Aorta (tissue), 5 donors: ENCODE measurements around the gene ROBO2. TPM values are rescaled to one million over a fixed set of nuclear protein-coding genes. Genes with fewer than 3 reads are reported as not detected.

ENCODE experiments used
- ATAC-seq: fragments of 200-7000 bp; cut with Tn5 transposase; one replicate; pipeline ENCODE4 v1.9.1; 2022; ENCODE audit warnings: moderate library complexity; ENCODE audit not compliant: low FRiP score
- DNase-seq, 2 donors: peaks; one replicate each; pipeline ENCODE4 v3.0.0-alpha.2; 2020
- H3K27ac ChIP-seq, 2 donors: one replicate each; pipeline ENCODE4 v1.5.1; 2013; ENCODE audit warnings: low read length in 2 of 2, mild to moderate bottlenecking in 2 of 2, moderate library complexity in 2 of 2, control low read depth in 1 of 2, inconsistent platforms in 1 of 2, low read depth in 1 of 2
- H3K27me3 ChIP-seq, 2 donors: one replicate each; pipeline ENCODE4 v1.6.1; 2013; ENCODE audit warnings: control low read depth in 1 of 2, low read length in 1 of 2, mild to moderate bottlenecking in 1 of 2, moderate library complexity in 1 of 2; ENCODE audit not compliant: insufficient read depth in 2 of 2, control insufficient read depth in 1 of 2
- H3K36me3 ChIP-seq, 2 donors: one replicate each; pipeline ENCODE4 v1.6.1; 2013; ENCODE audit warnings: control low read depth in 1 of 2, low read length in 1 of 2, mild to moderate bottlenecking in 1 of 2; ENCODE audit not compliant: insufficient read depth in 2 of 2, control insufficient read depth in 1 of 2
- H3K4me1 ChIP-seq, 2 donors: one replicate each; pipeline ENCODE4 v1.6.1; 2013; ENCODE audit warnings: low read length in 2 of 2, control low read depth in 1 of 2, mild to moderate bottlenecking in 1 of 2, moderate library complexity in 1 of 2; ENCODE audit not compliant: insufficient read depth in 2 of 2, control insufficient read depth in 1 of 2
- H3K4me3 ChIP-seq, 2 donors: one replicate each; pipeline ENCODE4 v1.5.1; 2013; ENCODE audit warnings: low read length in 2 of 2, control low read depth in 1 of 2, mild to moderate bottlenecking in 1 of 2
- H3K9me3 ChIP-seq: one replicate; pipeline ENCODE4 v1.6.1; 2013; ENCODE audit warnings: mild to moderate bottlenecking, low read length; ENCODE audit not compliant: control insufficient read depth
- WGBS, 2 donors: extraction: QIAGEN DNeasy Blood & Tissue Kit; methylation state at CpG; one replicate each; pipeline ENCODE4 v1.1.7; 2013; 5-methylcytosine and 5-hydroxymethylcytosine counted together
- intact Hi-C, 2 donors: fragments of 100-400 bp; cut with DNase I; formaldehyde crosslinking; loops; one replicate each; pipeline versions ENCODE4 v1.14.2 to v1.15.0; 2022
- polyA plus RNA-seq, 2 donors: library from polyadenylated mRNA; stranded (reverse); fragments of 200-250 nt; gene quantifications; one replicate each; pipeline ENCODE4 v1.2.3, GENCODE V29; 2013
- total RNA-seq, 2 donors: library from RNA; stranded (reverse); fragmentation: NEBNext Ultra II Directional; extraction: Animal tissue kit (Norgen Biotek cat#: 25700); gene quantifications; one replicate each; pipeline ENCODE4 v1.2.1, GENCODE V29; 2021
- donor health status: healthy with polysubstance abuse.
- donor health status: Bipolar disorder and iron deficiency.
- donor health status: DM: no; HTN: no; CAD: no.
- donor health status: DM: no; HTN: no; CAD: no.
- donor health status: DM: yes; HTN: yes; CAD: no.

Gene ROBO2
- total and polyA plus RNA-seq, 4 donors, result 0.05 to 1.3 (median 0.58) TPM

- WGBS, 2 donors, result 33 to 51% methylated on average over 2 of the region's 2 CpGs
- H3K4me3 ChIP-seq, result no peak overlapping the region
- H3K36me3 ChIP-seq, result no peaks in the 10 kb centered on the region
- ATAC-seq, result no peak
- intact Hi-C loops, result no loop called here
- H3K4me1 ChIP-seq, result no peaks in the 10 kb centered on the region
- DNase-seq, result no peak
- H3K27me3 ChIP-seq, result no peaks in the 10 kb centered on the region
- H3K27ac ChIP-seq, result no peak overlapping the region
- H3K9me3 ChIP-seq, result peaks cover 4% of the 10 kb centered on the region
Measured at GRCh38 chr3:77682162-77682561, 642.3 kb downstream of the ROBO2 start.

GRCh38 chr3:77684115-77684514 lies 644.2 kb downstream of the ROBO2 start:
- DNase-seq (no peak), ATAC-seq (no peak)
- no peak overlapping the region for H3K4me3 ChIP-seq
- intact Hi-C loops, result no loop called here
- peaks cover 4% of the 10 kb centered on the region for H3K9me3 ChIP-seq
- H3K36me3 ChIP-seq, result no peaks in the 10 kb centered on the region
- no peak overlapping the region for H3K27ac ChIP-seq
- no peaks in the 10 kb centered on the region for H3K27me3 ChIP-seq
- H3K4me1 ChIP-seq, result no peaks in the 10 kb centered on the region

- no peaks in the 10 kb centered on the region for H3K4me1 ChIP-seq
- ATAC-seq (no peak), DNase-seq (no peak)
- H3K9me3 ChIP-seq, result peaks cover 4% of the 10 kb centered on the region
- 76 to 84% methylated on average over 3 of the region's 3 CpGs for WGBS, 2 donors
- H3K27me3 ChIP-seq, result no peaks in the 10 kb centered on the region
- intact Hi-C loops, result no loop called here
- H3K4me3 ChIP-seq, result no peak overlapping the region
- no peak overlapping the region for H3K27ac ChIP-seq
- H3K36me3 ChIP-seq, result no peaks in the 10 kb centered on the region
Measured at GRCh38 chr3:77685713-77686112, 645.8 kb downstream of the ROBO2 start.

- H3K4me3 ChIP-seq, result no peak overlapping the region
- DNase-seq (no peak), ATAC-seq (no peak)
- no peak overlapping the region for H3K27ac ChIP-seq
- WGBS, 2 donors, result 18 to 20% methylated on average over 2 of the region's 2 CpGs
- H3K36me3 ChIP-seq, result no peaks in the 10 kb centered on the region
- intact Hi-C loops, result no loop called here
- no peaks in the 10 kb centered on the region for H3K4me1 ChIP-seq
- H3K27me3 ChIP-seq, result no peaks in the 10 kb centered on the region
- H3K9me3 ChIP-seq, result peaks cover 2% of the 10 kb centered on the region
Measured at GRCh38 chr3:77686560-77686959, 646.7 kb downstream of the ROBO2 start.

- H3K36me3 ChIP-seq, result no peaks in the 10 kb centered on the region
- no peak for DNase-seq
- no peak for ATAC-seq
- H3K4me1 ChIP-seq, result no peaks in the 10 kb centered on the region
- no peak overlapping the region for H3K4me3 ChIP-seq
- no peak overlapping the region for H3K27ac ChIP-seq
- WGBS, 2 donors, result 50 to 51% methylated on average over 3 of the region's 3 CpGs
- H3K9me3 ChIP-seq, result no peaks in the 10 kb centered on the region
- intact Hi-C loops, result no loop called here
- H3K27me3 ChIP-seq, result no peaks in the 10 kb centered on the region
Measured at GRCh38 chr3:77687545-77687944, 647.6 kb downstream of the ROBO2 start.

- Histone ChIP-seq H3K4me3 (no peak overlapping the region), H3K4me1 (no peaks in the 10 kb centered on the region), H3K27ac (no peak overlapping the region), H3K36me3 (no peaks in the 10 kb centered on the region), H3K9me3 (no peaks in the 10 kb centered on the region), H3K27me3 (no peaks in the 10 kb centered on the region)
- 79 to 83% methylated on average over 7 of the region's 7 CpGs for WGBS, 2 donors
- intact Hi-C loops, result no loop called here
- DNase-seq, result no peak
- no peak for ATAC-seq
Measured at GRCh38 chr3:77690284-77690845, 650.5 kb downstream of the ROBO2 start.

- ATAC-seq (no peak), DNase-seq (no peak)
- intact Hi-C loops, result no loop called here
- Histone ChIP-seq H3K4me3 (no peak overlapping the region), H3K4me1 (no peaks in the 10 kb centered on the region), H3K36me3 (no peaks in the 10 kb centered on the region), H3K9me3 (no peaks in the 10 kb centered on the region), H3K27me3 (no peaks in the 10 kb centered on the region), H3K27ac (no peak overlapping the region)
- WGBS, 2 donors, result 90 to 91% methylated on average over 2 of the region's 2 CpGs
Measured at GRCh38 chr3:77693147-77693546, 653.2 kb downstream of the ROBO2 start.

GRCh38 chr3:77699125-77699691 lies 659.3 kb downstream of the ROBO2 start:
- intact Hi-C loops, result no loop called here
- Histone ChIP-seq H3K36me3 (no peaks in the 10 kb centered on the region), H3K4me3 (no peak overlapping the region), H3K27me3 (peaks cover 0 to 1% of the 10 kb centered on the region in 2 donors), H3K27ac (no peak overlapping the region), H3K4me1 (no peaks in the 10 kb centered on the region), H3K9me3 (no peaks in the 10 kb centered on the region)
- DNase-seq (no peak), ATAC-seq (no peak)
- WGBS, 2 donors, result 25 to 28% methylated on average over 3 of the region's 3 CpGs
